Ishikawa (cell line): ENCODE results near the gene HOXC5.

Experiments
- CEBPB ChIP-seq: IDR thresholded peaks from 2 replicates; pipeline ENCODE4 v1.6.1; 2012
- CREB1 ChIP-seq: IDR thresholded peaks from 2 replicates; pipeline ENCODE4 v1.6.1; 2012; ENCODE audit warnings: low read depth
- EP300 ChIP-seq: IDR thresholded peaks from 2 replicates; pipeline ENCODE4 v1.6.1; 2012; ENCODE audit warnings: borderline replicate concordance
- TAF1 ChIP-seq: IDR thresholded peaks from 2 replicates; pipeline ENCODE4 v1.6.1; 2012; ENCODE audit warnings: low read depth, mild to moderate bottlenecking
- TEAD4 ChIP-seq: IDR thresholded peaks from 2 replicates; pipeline ENCODE4 v1.6.1; 2012
- TF ChIP-seq, protein P1 (sequence below): IDR thresholded peaks from 2 replicates; pipeline ENCODE4 v1.6.1; 2012

DNA sequence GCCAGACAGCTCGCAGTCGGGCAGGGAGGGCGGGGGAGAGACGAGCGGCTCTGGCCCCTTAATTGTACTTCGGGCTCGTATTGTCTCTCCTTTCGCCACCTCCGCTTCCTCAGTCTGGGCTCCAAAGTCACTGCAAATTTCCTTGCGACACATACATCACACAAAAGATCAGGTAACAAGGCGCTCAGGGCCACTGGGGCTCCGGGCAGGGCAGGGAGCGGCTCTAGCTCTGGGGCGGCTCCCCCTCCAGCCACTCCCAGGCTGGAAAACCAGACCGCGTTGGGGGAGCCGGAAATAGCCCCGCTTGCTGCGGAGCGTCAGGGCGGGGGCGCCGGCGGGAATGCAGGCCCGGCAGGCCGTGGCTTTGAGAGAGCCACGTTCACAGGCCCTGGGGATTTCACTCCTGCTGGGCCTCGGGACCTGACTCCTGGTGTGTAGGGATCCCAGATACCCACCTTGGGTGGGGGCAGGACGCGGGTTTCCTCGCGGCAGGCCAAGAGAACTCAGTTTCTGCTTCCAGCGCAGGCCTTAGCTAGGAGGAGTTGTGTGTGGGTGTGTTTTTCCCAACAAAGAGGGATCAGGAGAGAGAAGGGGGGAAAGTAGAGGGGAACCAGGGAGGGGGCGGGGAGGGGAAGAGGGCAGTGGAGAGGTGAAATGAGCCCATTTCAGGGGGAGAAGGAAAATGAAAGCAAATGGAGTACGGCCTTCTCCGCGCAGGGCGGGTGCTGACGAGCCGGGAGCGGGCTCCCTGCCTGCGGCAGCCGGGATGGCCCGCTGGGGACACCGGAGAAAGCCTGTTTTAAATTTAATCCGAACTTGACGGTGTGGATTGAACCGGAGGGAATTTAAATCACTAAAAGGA lies 37.2 kb upstream of the HOXC5 start:
- no peak for TF ChIP-seq EP300
- TF ChIP-seq TEAD4, result 0 out of 2 replicates have a peak, but pooled peaks have one; percentile 14
- no peak for TF ChIP-seq TAF1
- no peak for TF ChIP-seq CEBPB
- no peak for TF ChIP-seq CREB1
- TF ChIP-seq, protein P1, sequence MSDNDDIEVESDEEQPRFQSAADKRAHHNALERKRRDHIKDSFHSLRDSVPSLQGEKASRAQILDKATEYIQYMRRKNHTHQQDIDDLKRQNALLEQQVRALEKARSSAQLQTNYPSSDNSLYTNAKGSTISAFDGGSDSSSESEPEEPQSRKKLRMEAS, result no peak
